IMR-90 (cell line): ENCODE measurements around the gene PADI2. TPM values are rescaled to one million over a fixed set of nuclear protein-coding genes. Genes with fewer than 3 reads are reported as not detected.

ENCODE experiments used
- ATAC-seq: fragments of 200-7000 bp; cut with Tn5 transposase; 2 replicates; pipeline ENCODE4 v1.9.1; 2020; ENCODE audit warnings: low read depth, mild to moderate bottlenecking, moderate library complexity
- BruUV-seq: library from RNA; stranded (reverse); fragments of 400-500 nt; replicated peaks from 2 replicates; lab custom pipeline; 2021; lab: Mats Ljungman, UMichigan
- CTCF ChIA-PET: fragments of 300-600 bp; formaldehyde crosslinking; extraction: SDS; loops from one replicate; lab custom pipeline; 2021; ENCODE audit warnings: antibody characterized with exemption; lab: Yijun Ruan, JAX
- POLR2A ChIA-PET: fragments of 300-600 bp; sonication (Branson Sonifier 250); formaldehyde crosslinking; loops from one replicate; lab custom pipeline; 2022; ENCODE audit warnings: antibody characterized with exemption; ENCODE audit not compliant: unreplicated experiment; lab: Charles Lee
- DNase-seq: peaks from one replicate; pipeline ENCODE4 v3.0.0; 2013
- H2AFZ ChIP-seq: replicated peaks from 2 replicates; pipeline ENCODE3; 2013; ENCODE audit warnings: low read length, mild to moderate bottlenecking; ENCODE audit not compliant: poor library complexity
- H2AK5ac ChIP-seq: 2 replicates; pipeline ENCODE4 v1.6.1; 2013; ENCODE audit warnings: low read depth, low read length, inconsistent platforms
- H2AK9ac ChIP-seq: replicated peaks from 2 replicates; pipeline ENCODE3; 2013; ENCODE audit warnings: mild to moderate bottlenecking, low read depth, low read length, moderate library complexity; ENCODE audit not compliant: poor library complexity
- H2BK120ac ChIP-seq: 2 replicates; pipeline ENCODE4 v1.6.1; 2013; ENCODE audit warnings: low read depth, low read length, inconsistent platforms
- H2BK15ac ChIP-seq: 3 replicates; pipeline ENCODE4 v1.6.1; 2013; ENCODE audit warnings: low read depth, low read length, inconsistent platforms
- H2BK20ac ChIP-seq: 2 replicates; pipeline ENCODE4 v1.6.1; 2013; ENCODE audit warnings: low read depth, mild to moderate bottlenecking, inconsistent platforms, low read length, moderate library complexity
- H2BK5ac ChIP-seq: 2 replicates; pipeline ENCODE4 v1.6.1; 2013; ENCODE audit warnings: mild to moderate bottlenecking, low read depth, low read length, inconsistent platforms; ENCODE audit not compliant: poor library complexity, severe bottlenecking
- H3K14ac ChIP-seq: replicated peaks from 2 replicates; pipeline ENCODE4 v1.6.1; 2013; ENCODE audit warnings: low read depth, low read length, inconsistent platforms
- H3K18ac ChIP-seq: 2 replicates; pipeline ENCODE4 v1.6.1; 2013; ENCODE audit warnings: low read depth, low read length, control low read depth
- H3K23ac ChIP-seq: 2 replicates; pipeline ENCODE4 v1.6.1; 2013; ENCODE audit warnings: low read depth, low read length, inconsistent platforms
- H3K27ac ChIP-seq: 2 replicates; pipeline ENCODE4 v1.5.1; 2013; ENCODE audit warnings: mild to moderate bottlenecking, control low read depth, low read length; ENCODE audit not compliant: insufficient read depth
- H3K27me3 ChIP-seq: 2 replicates; pipeline ENCODE4 v1.6.1; 2013; ENCODE audit warnings: low read length; ENCODE audit not compliant: control insufficient read depth, insufficient read depth
- H3K36me3 ChIP-seq: 2 replicates; pipeline ENCODE4 v1.6.1; 2013; ENCODE audit warnings: low read length, mixed read lengths; ENCODE audit not compliant: control insufficient read depth, insufficient read depth
- H3K4ac ChIP-seq: 2 replicates; pipeline ENCODE4 v1.6.1; 2013; ENCODE audit warnings: low read depth, low read length, inconsistent platforms
- H3K4me1 ChIP-seq: 2 replicates; pipeline ENCODE4 v1.6.1; 2013; ENCODE audit warnings: low read length, mixed read lengths; ENCODE audit not compliant: control insufficient read depth, insufficient read depth
- H3K4me2 ChIP-seq: 2 replicates; pipeline ENCODE4 v1.6.1; 2013; ENCODE audit warnings: low read depth, mild to moderate bottlenecking, control low read depth, low read length, moderate library complexity
- H3K4me3 ChIP-seq: 2 replicates; pipeline ENCODE4 v1.5.1; 2013; ENCODE audit warnings: low read depth, mild to moderate bottlenecking, control low read depth, low read length, moderate library complexity; ENCODE audit not compliant: insufficient read depth
- H3K56ac ChIP-seq: 2 replicates; pipeline ENCODE4 v1.6.1; 2013; ENCODE audit warnings: low read length, inconsistent platforms; ENCODE audit not compliant: insufficient read depth; ENCODE audit errors: extremely low read depth
- H3K79me1 ChIP-seq, 2 experiments: 2 replicates each; pipeline ENCODE4 v1.6.1; 2013; ENCODE audit warnings: low read length in 2 of 2, inconsistent platforms in 1 of 2, low read depth in 1 of 2
- H3K9ac ChIP-seq: 2 replicates; pipeline ENCODE4 v1.6.1; 2013; ENCODE audit warnings: low read depth, low read length, control low read depth
- H3K9me1 ChIP-seq: 2 replicates; pipeline ENCODE4 v1.6.1; 2013; ENCODE audit warnings: low read length, inconsistent platforms; ENCODE audit not compliant: insufficient read depth
- H3K9me3 ChIP-seq: 2 replicates; pipeline ENCODE4 v1.6.1; 2013; ENCODE audit warnings: low read length; ENCODE audit not compliant: control insufficient read depth, insufficient read depth
- H4K20me1 ChIP-seq: 2 replicates; pipeline ENCODE4 v1.6.1; 2013; ENCODE audit warnings: low read length, inconsistent platforms; ENCODE audit not compliant: insufficient read depth
- H4K5ac ChIP-seq: 2 replicates; pipeline ENCODE4 v1.6.1; 2013; ENCODE audit warnings: mild to moderate bottlenecking, low read depth, low read length, control low read depth
- H4K8ac ChIP-seq, 2 experiments: 2 replicates each; pipeline ENCODE4 v1.6.1; 2013; ENCODE audit warnings: low read depth in 2 of 2, low read length in 2 of 2, control low read depth in 1 of 2, inconsistent platforms in 1 of 2
- H4K91ac ChIP-seq: 2 replicates; pipeline ENCODE4 v1.6.1; 2013; ENCODE audit warnings: low read depth, low read length, inconsistent platforms; ENCODE audit not compliant: insufficient read depth
- CHD1 ChIP-seq: IDR thresholded peaks from 2 replicates; pipeline ENCODE4 v1.6.1; 2012; ENCODE audit warnings: low read depth, low read length, improper control_type of control experiment
- POLR2A ChIP-seq: IDR thresholded peaks from 2 replicates; pipeline ENCODE4 v1.6.1; 2012; ENCODE audit warnings: mild to moderate bottlenecking, low read depth, low read length
- RAD21 ChIP-seq: IDR thresholded peaks from 2 replicates; pipeline ENCODE4 v1.6.1; 2012; ENCODE audit warnings: low read length, improper control_type of control experiment
- RCOR1 ChIP-seq: IDR thresholded peaks from 2 replicates; pipeline ENCODE4 v1.6.1; 2012; ENCODE audit warnings: mild to moderate bottlenecking, low read length, improper control_type of control experiment; ENCODE audit not compliant: insufficient replicate concordance
- SMC3 ChIP-seq: fragments of 150-350 bp; IDR thresholded peaks from 2 replicates; pipeline ENCODE4 v1.6.1; 2016; ENCODE audit warnings: low read depth, mild to moderate bottlenecking, antibody characterized with exemption, low read length, moderate library complexity
- USF2 ChIP-seq: fragments of 150-350 bp; IDR thresholded peaks from 2 replicates; pipeline ENCODE4 v1.6.1; 2017; ENCODE audit warnings: mild to moderate bottlenecking, antibody characterized with exemption, low read length, low read depth
- WGBS, 2 experiments: methylation state at CpG; one replicate each; pipeline versions ENCODE4 v1.1.5 to v1.1.7; 2013; ENCODE audit warnings: missing lambda C conversion rate in 2 of 2; ENCODE audit not compliant: insufficient read length in 1 of 2; ENCODE audit errors: extremely low coverage in 2 of 2; 5-methylcytosine and 5-hydroxymethylcytosine counted together
- dilution Hi-C: fragments of 300-500 bp; cut with HindIII; formaldehyde crosslinking; loops from one replicate; pipeline ENCODE4 v1.14.3; 2018; ENCODE audit warnings: low sequenced_read_pairs; ENCODE audit not compliant: unreplicated experiment
- in situ Hi-C: fragments of 300-500 bp; cut with MboI; formaldehyde crosslinking; loops from 3 replicates; pipeline ENCODE4 v1.14.3; 2019; ENCODE audit warnings: low sequenced_read_pairs, inconsistent platforms, mixed read lengths
- intact Hi-C: fragments of 100-400 bp; cut with micrococcal nuclease; formaldehyde crosslinking; loops from 2 replicates; pipeline ENCODE4 v1.10.0; 2022
- polyA plus RNA-seq, 3 experiments: library from polyadenylated mRNA; depleted of rRNA; stranded (reverse); fragments of >200 nt; gene quantifications; 2 replicates each; pipeline ENCODE4 v1.2.3, GENCODE V29; 2012; ENCODE audit warnings: low replicate concordance in 1 of 3
- total RNA-seq: library from RNA; depleted of rRNA; stranded (reverse); fragments of >200 nt; gene quantifications from 2 replicates; pipeline ENCODE4 v1.2.3, GENCODE V29; 2012

The PADI2 gene
- total and polyA plus RNA-seq, 2 of the 4 experiments (the other 2 are of a cell fraction), result not detected

DNA sequence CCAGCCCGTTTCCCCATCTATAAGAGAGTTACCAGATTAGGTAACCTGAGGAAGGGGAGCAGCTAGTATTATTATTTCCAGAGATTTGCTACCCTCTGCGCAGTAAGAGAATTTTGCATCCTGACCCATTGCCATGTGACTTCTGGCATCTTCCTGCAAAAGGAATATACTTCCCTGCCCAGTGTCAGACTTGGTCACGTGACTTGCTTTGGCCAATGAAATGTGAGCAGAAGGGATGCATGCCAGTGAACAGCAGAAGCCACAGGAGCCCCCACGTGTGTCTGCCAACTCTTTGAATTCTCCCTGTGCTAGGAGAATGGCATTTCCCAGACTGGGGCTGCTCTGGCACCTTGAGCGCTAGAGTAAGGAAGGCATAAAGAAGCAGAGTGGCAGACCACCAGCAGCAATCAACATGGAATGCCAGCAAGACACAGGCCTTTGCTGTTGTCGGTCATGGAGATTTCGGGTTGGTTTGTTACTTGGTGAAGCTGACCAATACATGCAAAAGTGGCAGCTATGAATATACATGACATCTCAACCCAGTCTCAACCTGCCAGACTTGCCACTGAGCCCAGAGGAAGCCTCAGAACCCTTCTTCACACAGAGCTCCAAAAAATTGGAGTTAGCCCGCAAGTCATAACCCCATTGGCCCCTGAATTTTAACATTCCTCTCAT, 39.0 kb downstream of the PADI2 start:
- no peak overlapping the region for H2AK9ac ChIP-seq
- no peak overlapping the region for H2BK15ac ChIP-seq
- no peaks in the 10 kb centered on the region for H3K79me1 ChIP-seq
- H3K56ac ChIP-seq, result no peak overlapping the region
- ChIA-PET POLR2A (no interaction called here), CTCF (no interaction called here)
- TF ChIP-seq USF2 (peak; percentile 50; the same call in 1 of the 2 replicates), RAD21 (no peak), POLR2A (no peak), CHD1 (no peak), SMC3 (no peak), RCOR1 (no peak)
- H3K9me3 ChIP-seq, result peaks cover 5% of the 10 kb centered on the region; the same call in 1 of the 2 replicates
- no peak overlapping the region for H4K91ac ChIP-seq
- H4K8ac ChIP-seq, result no peak overlapping the region
- no peak overlapping the region for H2BK20ac ChIP-seq
- no peak overlapping the region for H2BK120ac ChIP-seq
- H3K18ac ChIP-seq, result no peak overlapping the region
- H3K27me3 ChIP-seq, result peaks cover 24% of the 10 kb centered on the region
- ATAC-seq (no peak), DNase-seq (no peak)
- H2AFZ ChIP-seq, result no peak overlapping the region
- dilution Hi-C loops, result no loop called here
- intact Hi-C loops, result no loop called here
- H3K14ac ChIP-seq, result no peak overlapping the region
- H3K4me3 ChIP-seq, result no peak overlapping the region
- H3K9me1 ChIP-seq, result no peaks in the 10 kb centered on the region
- no peak overlapping the region for H3K27ac ChIP-seq
- H2AK5ac ChIP-seq, result no peak overlapping the region
- no peak overlapping the region for H3K9ac ChIP-seq
- no peak overlapping the region for H2BK5ac ChIP-seq
- H4K20me1 ChIP-seq, result no peaks in the 10 kb centered on the region
- no TSS peak for BruUV-seq
- no peaks in the 10 kb centered on the region for H3K4me1 ChIP-seq
- no peak overlapping the region for H4K5ac ChIP-seq
- in situ Hi-C loops, result no loop called here
- no peak overlapping the region for H3K4ac ChIP-seq
- no peak overlapping the region for H3K23ac ChIP-seq
- no peak overlapping the region for H3K4me2 ChIP-seq
- H3K36me3 ChIP-seq, result no peaks in the 10 kb centered on the region
- 64% methylated on average over 2 of the region's 8 CpGs; no CpG with 5 or more reads in 1 of the 2 experiments for WGBS, 2 experiments
